Fibroblast of mammary gland (primary cell): ENCODE measurements around the gene GAS5.

Source experiments
- DNase-seq: peaks from one replicate; pipeline ENCODE4 v3.0.0-alpha.2; 2010; ENCODE audit warnings: low read depth
- H3K4me3 ChIP-seq: 2 replicates; pipeline ENCODE4 v1.5.1; 2011; ENCODE audit warnings: low read depth, mild to moderate bottlenecking, low read length, moderate library complexity; ENCODE audit not compliant: control insufficient read depth
- TF ChIP-seq, protein P1 (sequence below): conservative IDR thresholded peaks from 2 replicates; pipeline ENCODE4 v1.5.1; 2011; ENCODE audit warnings: low read depth, low read length, inconsistent platforms; ENCODE audit not compliant: control insufficient read depth, insufficient read depth

Gene GAS5

DNA sequence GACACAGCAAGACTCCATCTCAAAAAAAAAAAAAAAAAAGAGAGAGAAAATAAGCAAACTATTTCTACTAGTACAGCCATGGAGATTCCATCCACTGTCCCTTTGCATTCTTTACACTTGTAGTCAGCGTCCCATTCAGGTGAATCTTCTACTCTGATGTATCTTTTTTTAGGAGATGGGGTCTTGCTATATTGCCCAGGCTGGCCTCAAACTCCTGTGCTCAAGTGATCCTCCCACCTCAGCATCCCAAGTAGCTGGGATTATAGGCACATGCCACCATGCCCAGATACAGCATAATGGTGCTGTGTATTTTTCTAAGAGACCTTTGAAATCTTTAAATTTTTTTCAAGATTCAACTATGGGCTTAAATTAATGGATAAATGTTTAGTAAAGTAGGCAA lies 35.0 kb downstream of the GAS5 start:
- no peak for DNase-seq
- TF ChIP-seq, protein P1, sequence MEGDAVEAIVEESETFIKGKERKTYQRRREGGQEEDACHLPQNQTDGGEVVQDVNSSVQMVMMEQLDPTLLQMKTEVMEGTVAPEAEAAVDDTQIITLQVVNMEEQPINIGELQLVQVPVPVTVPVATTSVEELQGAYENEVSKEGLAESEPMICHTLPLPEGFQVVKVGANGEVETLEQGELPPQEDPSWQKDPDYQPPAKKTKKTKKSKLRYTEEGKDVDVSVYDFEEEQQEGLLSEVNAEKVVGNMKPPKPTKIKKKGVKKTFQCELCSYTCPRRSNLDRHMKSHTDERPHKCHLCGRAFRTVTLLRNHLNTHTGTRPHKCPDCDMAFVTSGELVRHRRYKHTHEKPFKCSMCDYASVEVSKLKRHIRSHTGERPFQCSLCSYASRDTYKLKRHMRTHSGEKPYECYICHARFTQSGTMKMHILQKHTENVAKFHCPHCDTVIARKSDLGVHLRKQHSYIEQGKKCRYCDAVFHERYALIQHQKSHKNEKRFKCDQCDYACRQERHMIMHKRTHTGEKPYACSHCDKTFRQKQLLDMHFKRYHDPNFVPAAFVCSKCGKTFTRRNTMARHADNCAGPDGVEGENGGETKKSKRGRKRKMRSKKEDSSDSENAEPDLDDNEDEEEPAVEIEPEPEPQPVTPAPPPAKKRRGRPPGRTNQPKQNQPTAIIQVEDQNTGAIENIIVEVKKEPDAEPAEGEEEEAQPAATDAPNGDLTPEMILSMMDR, result no peak
- no peak overlapping the region for H3K4me3 ChIP-seq

- H3K4me3 ChIP-seq, result no peak overlapping the region
- TF ChIP-seq, protein P1, result no peak
- peak; percentile 2 for DNase-seq
Observed at GRCh38 chr1:173827611-173828010, 40.2 kb downstream of the GAS5 start.

GRCh38 chr1:173824315-173825081 lies 43.3 kb downstream of the GAS5 start, which contains the start of the genes CENPL and DARS2:
CENPL (minus strand) TSS chr1:173824883; CDS start chr1:173811299, 13,584 bp downstream.
DARS2 (plus strand) TSS chr1:173824673; CDS start chr1:173825230, 557 bp downstream.
- TF ChIP-seq, protein P1, result no peak
- H3K4me3 ChIP-seq, result peak within 1 kb of the TSS; percentile 96
- DNase-seq, result peak; percentile 99

- peak; percentile 60 for DNase-seq
- TF ChIP-seq, protein P1, result no peak
- peak overlapping the region; percentile 96 for H3K4me3 ChIP-seq
Observed at GRCh38 chr1:173823781-173824314, 43.9 kb downstream of the GAS5 start.

GRCh38 chr1:173821680-173822079 lies 46.1 kb downstream of the GAS5 start:
- DNase-seq, result no peak
- TF ChIP-seq, protein P1, result no peak
- no peak overlapping the region for H3K4me3 ChIP-seq

GRCh38 chr1:173818459-173818858 lies 49.3 kb downstream of the GAS5 start:
- TF ChIP-seq, protein P1, result no peak
- DNase-seq, result no peak
- no peak overlapping the region for H3K4me3 ChIP-seq
